ENCODE results near the gene C20orf96.

DNA sequence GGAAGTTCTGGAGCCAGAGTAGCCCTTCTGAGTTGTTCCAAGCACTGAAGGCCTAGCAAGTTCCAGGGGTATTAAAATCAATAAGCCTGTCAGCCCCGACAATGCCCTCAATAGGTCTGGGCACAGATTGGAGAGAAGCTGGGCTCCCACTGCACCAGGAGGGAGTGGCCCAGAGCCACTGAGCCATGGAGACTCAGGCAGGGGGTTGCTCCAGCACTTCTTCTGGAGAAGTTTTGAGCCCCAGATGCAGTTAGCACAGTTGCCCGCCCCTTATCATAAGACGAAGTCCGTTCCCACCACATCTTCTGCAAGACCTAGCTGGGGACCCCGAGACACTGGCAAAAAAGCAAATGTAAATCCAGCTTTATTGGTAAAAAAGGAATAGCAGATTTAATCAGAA lies 20.0 kb downstream of the C20orf96 start:
- TF ChIP-seq GATA2 (IDR thresholded peaks at IDR 0.05; ENCODE audit: low read depth, low read length) (no peak), GATA3 (IDR thresholded peaks at IDR 0.05; ENCODE audit: low read depth, low read length) (no peak)

All from SH-SY5Y (cell line).